Posterior cingulate gyrus (tissue), 11 donors: ENCODE measurements around the gene SLC22A15.
A peak's percentile ranks its signal among the peaks of the same experiment; 100 is the strongest.
"Not testable (repeated sequence)": the region's sequence is repeated elsewhere in the genome, so short reads cannot be mapped to it uniquely, and the experiment has no call there.

Experiments
- DNase-seq, 10 donors: peaks; one replicate each; pipeline versions ENCODE4 v3.0.0 to v3.0.0-alpha.2; 2020 to 2021; ENCODE audit warnings: mixed read lengths in 3 of 10
- intact Hi-C: fragments of 100-400 bp; cut with DNase I; formaldehyde crosslinking; loops from one replicate; pipeline ENCODE4 v1.15.1; 2023

The SLC22A15 gene

GRCh38 chr1:115980156-115980555 is 3.8 kb downstream of the SLC22A15 start:
- no peak for DNase-seq
- intact Hi-C loops = no loop called here

GRCh38 chr1:115980998-115981993 is 5.0 kb downstream of the SLC22A15 start:
- intact Hi-C loops = loop anchor here (1.0 kb wide), 1 partner anchor 174 kb away; no protein-coding TSS in a partner anchor
- DNase-seq = peak in 1 of 10 donors; percentile 14

- intact Hi-C loops = no loop called here
- no peak for DNase-seq
Observed at GRCh38 chr1:115982400-115982799, 6.1 kb downstream of the SLC22A15 start.

- no peak for DNase-seq
- intact Hi-C loops = no loop called here
Observed at GRCh38 chr1:115983584-115983983, 7.3 kb downstream of the SLC22A15 start.

- intact Hi-C loops = no loop called here
- DNase-seq = no peak
Observed at GRCh38 chr1:115987623-115988022, 11.3 kb downstream of the SLC22A15 start.

GRCh38 chr1:115988953-115989352 is 12.6 kb downstream of the SLC22A15 start:
- DNase-seq = no peak
- intact Hi-C loops = no loop called here

GRCh38 chr1:115989699-115990098 is 13.4 kb downstream of the SLC22A15 start:
- intact Hi-C loops = loop anchor here (5.0 kb wide), 1 partner anchor 38 kb away; no protein-coding TSS in a partner anchor
- no peak for DNase-seq

GRCh38 chr1:115991909-115992308 is 15.6 kb downstream of the SLC22A15 start:
- intact Hi-C loops = loop anchor here (5.0 kb wide), 1 partner anchor 35 kb away; no protein-coding TSS in a partner anchor

GRCh38 chr1:115997921-115998320 is 21.6 kb downstream of the SLC22A15 start:
- DNase-seq, intact Hi-C loops: not testable (repeated sequence)

More at GRCh38 chr1:115991909-115992308, 15.6 kb downstream of the SLC22A15 start:
- peak in 1 of 10 donors; percentile 67 for DNase-seq

- intact Hi-C loops = no loop called here
- no peak for DNase-seq
Observed at GRCh38 chr1:116001739-116002487, 25.6 kb downstream of the SLC22A15 start.

- intact Hi-C loops = no loop called here
- peak in 6 of 10 donors; percentile 37 to 93 (median 63) for DNase-seq
Observed at GRCh38 chr1:116002781-116003420, 26.6 kb downstream of the SLC22A15 start.

GRCh38 chr1:116003823-116004222 is 27.5 kb downstream of the SLC22A15 start:
- intact Hi-C loops = no loop called here
- DNase-seq = no peak

GRCh38 chr1:116006486-116006964 is 30.2 kb downstream of the SLC22A15 start:
- no peak for DNase-seq
- intact Hi-C loops = no loop called here

GRCh38 chr1:116008656-116009390 is 32.5 kb downstream of the SLC22A15 start:
- intact Hi-C loops = no loop called here
- DNase-seq = peak in 6 of 10 donors; percentile 44 to 93 (median 54)

- intact Hi-C loops = no loop called here
- peak in 2 of 10 donors; percentile 32 to 80 for DNase-seq
Observed at GRCh38 chr1:116012716-116013115, 36.4 kb downstream of the SLC22A15 start.

- DNase-seq = no peak
- intact Hi-C loops = no loop called here
Observed at GRCh38 chr1:116015679-116016078, 39.4 kb downstream of the SLC22A15 start.

GRCh38 chr1:116018007-116018406 is 41.7 kb downstream of the SLC22A15 start:
- no peak for DNase-seq
- intact Hi-C loops = no loop called here

GRCh38 chr1:116019653-116020253 is 43.4 kb downstream of the SLC22A15 start:
- intact Hi-C loops = no loop called here
- DNase-seq = no peak

- intact Hi-C loops = no loop called here
- DNase-seq = peak in 8 of 10 donors; percentile 21 to 94 (median 64)
Observed at GRCh38 chr1:116020668-116021272, 44.5 kb downstream of the SLC22A15 start.
